Activated CD4-positive, CD25-positive, alpha-beta regulatory T cell (primary cell): Measurements from ENCODE around the gene LRBA.

Experiments
- DNase-seq, 4 experiments: peaks; one replicate each; lab custom pipeline; 2025; lab: John Stamatoyannopoulos, UW

The LRBA gene

GRCh38 chr4:150805183-150806025 is 209.7 kb downstream of the LRBA start:
- no peak for DNase-seq

- DNase-seq = no peak
Measured at GRCh38 chr4:150801833-150802232, 213.3 kb downstream of the LRBA start.

- DNase-seq = no peak
Measured at GRCh38 chr4:150799207-150799606, 215.9 kb downstream of the LRBA start.

GRCh38 chr4:150794706-150795105 is 220.4 kb downstream of the LRBA start:
- no peak for DNase-seq

GRCh38 chr4:150789864-150790263 is 225.2 kb downstream of the LRBA start:
- DNase-seq = no peak

GRCh38 chr4:150784939-150785338 is 230.1 kb downstream of the LRBA start:
- DNase-seq = no peak

GRCh38 chr4:150784305-150784704 is 230.8 kb downstream of the LRBA start:
- DNase-seq = no peak

GRCh38 chr4:150782921-150783320 is 232.2 kb downstream of the LRBA start:
- no peak for DNase-seq

GRCh38 chr4:150782311-150782710 is 232.8 kb downstream of the LRBA start:
- DNase-seq = no peak

GRCh38 chr4:150781191-150781590 is 233.9 kb downstream of the LRBA start:
- DNase-seq = no peak

- no peak for DNase-seq
Measured at GRCh38 chr4:150779707-150780106, 235.4 kb downstream of the LRBA start.

GRCh38 chr4:150773729-150774449 is 241.2 kb downstream of the LRBA start:
- DNase-seq = no peak

GRCh38 chr4:150773032-150773431 is 242.1 kb downstream of the LRBA start:
- no peak for DNase-seq

GRCh38 chr4:150771382-150771781 is 243.7 kb downstream of the LRBA start:
- no peak for DNase-seq

GRCh38 chr4:150769845-150770244 is 245.2 kb downstream of the LRBA start:
- DNase-seq = no peak

GRCh38 chr4:150769248-150769647 is 245.8 kb downstream of the LRBA start:
- no peak for DNase-seq

GRCh38 chr4:150768497-150768896 is 246.6 kb downstream of the LRBA start:
- no peak for DNase-seq

- DNase-seq = no peak
Measured at GRCh38 chr4:150765216-150765615, 249.9 kb downstream of the LRBA start.

GRCh38 chr4:150751648-150752047 is 263.4 kb downstream of the LRBA start:
- DNase-seq = no peak

GRCh38 chr4:150750824-150751223 is 264.3 kb downstream of the LRBA start:
- DNase-seq = no peak

GRCh38 chr4:150746156-150746555 is 268.9 kb downstream of the LRBA start:
- no peak for DNase-seq

- no peak for DNase-seq
Measured at GRCh38 chr4:150744570-150744969, 270.5 kb downstream of the LRBA start.

GRCh38 chr4:150743564-150744342 is 271.3 kb downstream of the LRBA start:
- DNase-seq = no peak
